ENCODE data around the gene DNAJC4.

- TF ChIP-seq EP300 (conservative IDR thresholded peaks at IDR 0.05; ENCODE audit: poor library complexity, severe bottlenecking) (no peak), CTCF (IDR thresholded peaks at IDR 0.05; ENCODE audit: poor library complexity, severe bottlenecking) (no peak), EZH2 (IDR thresholded peaks at IDR 0.05; ENCODE audit: borderline replicate concordance, insufficient read depth, low read length, poor library complexity, severe bottlenecking) (no peak), TAF1 (IDR thresholded peaks at IDR 0.05; ENCODE audit: low read depth) (no peak)
Measured at GRCh38 chr11:64268893-64269539, 38.7 kb downstream of the DNAJC4 start.

Measured in neural cell (in vitro differentiated cells).